GM19025 (cell line): ENCODE data around the gene NEURL1.

ENCODE experiments used
- ATAC-seq: cut with Tn5 transposase; IDR thresholded peaks from one replicate; pipeline ENCODE4 v1.9.1; 2021; ENCODE audit warnings: mild to moderate bottlenecking, low read depth, moderate library complexity; ENCODE audit not compliant: unreplicated experiment

The NEURL1 gene

DNA sequence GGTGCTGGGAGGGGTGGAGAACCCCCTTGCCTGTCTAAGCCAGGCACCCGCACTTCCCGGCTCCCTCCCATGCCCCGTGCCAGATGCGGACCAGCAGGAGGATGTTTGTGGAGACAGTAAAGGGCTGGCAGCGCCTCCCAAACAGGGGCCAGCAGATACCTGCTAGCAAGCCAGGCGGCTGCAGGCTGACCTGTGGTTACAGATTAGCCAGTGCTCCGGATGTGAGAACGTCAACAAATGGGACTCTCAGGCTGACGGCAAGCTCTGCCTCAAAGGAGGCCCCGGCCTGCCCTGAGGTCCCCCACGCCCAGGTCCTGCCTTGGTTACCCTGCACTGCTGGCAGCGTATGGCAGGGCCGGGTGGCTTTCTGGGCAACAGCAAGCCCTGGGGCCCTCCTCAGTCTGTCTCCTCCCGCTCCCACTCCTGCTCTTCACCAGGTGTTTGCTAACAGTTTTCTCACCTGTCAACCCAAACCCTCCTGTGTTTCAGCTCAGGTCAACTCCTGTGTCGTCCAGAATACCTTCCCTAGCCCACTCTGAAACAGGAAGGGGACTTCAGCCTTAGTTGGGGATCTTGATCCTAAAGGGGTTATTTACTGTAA, 85.4 kb downstream of the NEURL1 start:
- no peak for ATAC-seq

DNA sequence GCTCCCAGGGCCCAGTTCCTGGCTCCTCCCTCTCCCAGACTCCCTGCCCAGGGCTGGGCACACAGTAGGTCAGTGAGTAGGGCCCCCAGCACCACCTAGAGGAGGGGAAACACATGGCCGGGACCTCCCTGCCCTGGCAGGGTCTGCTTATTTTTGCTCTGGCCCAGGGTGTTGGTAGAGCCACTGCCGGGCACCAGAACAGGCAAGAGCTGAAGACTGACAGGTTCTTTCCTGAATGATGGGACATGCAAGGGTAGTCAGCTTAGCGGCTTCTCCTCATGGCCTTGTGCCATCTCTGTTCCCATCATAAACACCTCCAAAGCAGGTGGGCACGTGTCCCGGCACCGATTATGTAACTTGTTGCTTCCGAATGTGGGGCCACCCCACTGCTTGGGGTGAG, 86.5 kb downstream of the NEURL1 start:
- no peak for ATAC-seq

DNA sequence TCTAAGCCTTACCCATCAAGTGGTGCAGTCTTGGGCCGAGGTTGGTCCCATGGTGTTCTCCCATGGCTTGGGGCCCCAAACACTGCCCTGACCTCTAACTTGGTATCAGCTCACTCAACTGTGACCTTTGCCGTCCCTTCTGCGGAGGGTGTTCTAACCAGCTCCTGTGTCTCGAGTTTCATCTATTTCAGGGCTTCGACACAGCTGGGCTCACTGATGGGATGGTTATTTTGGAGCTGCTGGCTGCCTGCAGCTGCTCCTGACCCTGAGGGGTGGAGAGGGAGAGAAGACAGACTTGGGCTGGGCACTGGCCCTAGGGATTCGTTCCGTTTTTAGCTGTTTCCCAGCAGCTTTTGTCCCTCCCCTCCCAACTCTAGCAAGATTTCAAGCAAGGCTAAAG, 86.9 kb downstream of the NEURL1 start:
- no peak for ATAC-seq

- no peak for ATAC-seq
These were observed 88.0 kb downstream of the NEURL1 start for GRCh38 chr10:103581499-103581898.

DNA sequence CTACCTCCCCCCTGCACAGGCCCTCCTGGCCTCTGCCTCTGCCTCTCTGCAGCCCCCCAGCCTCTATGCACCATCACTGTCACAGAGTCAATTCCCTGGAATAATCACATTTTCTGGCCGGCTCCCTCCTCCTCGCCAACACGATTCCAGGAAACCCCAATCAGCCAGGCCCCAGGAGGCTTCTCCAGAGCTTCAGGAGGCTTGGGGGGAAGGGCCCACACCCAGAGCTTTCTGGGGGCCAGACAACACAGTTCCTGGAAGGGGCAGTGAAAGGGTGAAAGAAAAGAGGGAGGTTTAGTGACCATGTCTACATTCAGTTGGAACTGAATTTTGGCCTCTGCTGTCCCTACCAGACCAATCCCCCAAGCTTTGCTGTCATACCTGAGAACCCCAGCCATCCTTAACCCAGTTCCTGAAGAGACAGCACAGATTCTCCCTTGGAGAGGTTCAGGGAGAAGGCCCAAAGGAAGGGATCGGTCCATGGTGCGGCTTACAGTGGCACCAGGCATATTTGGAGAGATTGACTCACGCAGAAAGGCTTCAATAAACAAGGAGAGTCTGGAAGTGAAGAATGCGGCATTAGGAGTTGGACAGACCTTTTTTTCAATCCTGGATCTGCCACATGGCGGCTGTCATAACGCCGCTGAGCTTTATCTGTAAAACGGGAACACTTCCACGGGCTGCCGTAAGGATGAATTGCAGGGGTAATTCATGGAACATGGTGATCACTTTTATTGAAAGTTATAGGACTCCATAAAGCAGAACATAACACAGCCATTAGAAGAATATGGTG, 89.0 kb downstream of the NEURL1 start:
- no peak for ATAC-seq

DNA sequence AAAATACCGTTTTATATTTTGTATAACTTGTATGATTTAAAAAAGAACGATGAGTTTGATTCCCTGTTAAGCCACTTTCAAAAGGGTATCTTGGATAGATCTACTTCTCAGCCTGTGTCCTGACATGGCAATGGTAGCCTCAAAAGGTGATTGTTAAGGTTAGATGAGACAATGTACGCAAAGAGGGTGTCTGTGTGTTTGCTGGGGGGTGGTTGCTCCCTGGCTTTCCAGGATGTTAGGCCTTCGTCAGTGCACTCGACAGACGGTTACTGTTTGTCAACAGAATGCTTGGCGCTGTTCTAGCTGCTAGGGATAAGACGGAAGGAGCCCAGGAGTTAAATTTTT, 90.3 kb downstream of the NEURL1 start:
- ATAC-seq: no peak

GRCh38 chr10:103584216-103585010, 90.9 kb downstream of the NEURL1 start:
- no peak for ATAC-seq

DNA sequence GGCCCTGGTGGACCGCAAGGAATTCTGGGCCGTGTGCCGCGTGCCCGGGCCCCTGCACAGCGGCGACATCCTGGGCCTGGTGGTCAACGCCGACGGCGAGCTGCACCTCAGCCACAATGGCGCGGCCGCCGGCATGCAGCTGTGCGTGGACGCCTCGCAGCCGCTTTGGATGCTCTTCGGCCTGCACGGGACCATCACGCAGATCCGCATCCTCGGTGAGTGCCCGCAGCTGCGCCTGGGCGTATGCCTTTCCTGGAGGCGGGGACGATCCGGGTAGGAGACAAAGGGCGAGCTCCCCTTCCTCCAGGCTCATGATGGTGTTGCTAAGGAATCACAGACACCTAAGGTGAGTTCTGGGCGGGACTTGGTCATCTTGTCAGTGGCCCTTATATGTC, 91.5 kb downstream of the NEURL1 start:
- ATAC-seq: no peak

DNA sequence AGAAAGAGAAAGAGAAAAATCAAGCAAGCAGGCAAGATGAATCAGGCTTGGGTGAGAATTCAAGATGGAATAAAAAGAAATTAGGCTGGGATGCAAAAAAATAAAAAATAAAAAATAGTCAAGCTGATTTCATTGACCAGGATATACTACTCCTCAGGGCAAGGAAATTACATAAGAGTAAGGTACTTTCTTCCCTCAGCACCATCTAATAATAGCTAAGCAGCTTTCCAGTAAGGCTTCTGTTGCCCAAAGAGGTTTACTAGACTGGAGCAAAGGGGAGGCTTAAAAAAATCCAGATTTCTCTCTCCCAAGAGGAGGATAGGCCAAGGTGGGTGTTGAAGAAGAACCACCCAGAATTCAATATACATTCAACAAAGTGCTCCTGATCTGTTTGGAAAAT, 93.6 kb downstream of the NEURL1 start:
- ATAC-seq: no peak

GRCh38 chr10:103589074-103589630, 95.6 kb downstream of the NEURL1 start:
- no peak for ATAC-seq

- no peak for ATAC-seq
These were observed 96.6 kb downstream of the NEURL1 start for GRCh38 chr10:103590060-103590459.

- no peak for ATAC-seq
These were observed 97.3 kb downstream of the NEURL1 start for GRCh38 chr10:103590744-103591291.

DNA sequence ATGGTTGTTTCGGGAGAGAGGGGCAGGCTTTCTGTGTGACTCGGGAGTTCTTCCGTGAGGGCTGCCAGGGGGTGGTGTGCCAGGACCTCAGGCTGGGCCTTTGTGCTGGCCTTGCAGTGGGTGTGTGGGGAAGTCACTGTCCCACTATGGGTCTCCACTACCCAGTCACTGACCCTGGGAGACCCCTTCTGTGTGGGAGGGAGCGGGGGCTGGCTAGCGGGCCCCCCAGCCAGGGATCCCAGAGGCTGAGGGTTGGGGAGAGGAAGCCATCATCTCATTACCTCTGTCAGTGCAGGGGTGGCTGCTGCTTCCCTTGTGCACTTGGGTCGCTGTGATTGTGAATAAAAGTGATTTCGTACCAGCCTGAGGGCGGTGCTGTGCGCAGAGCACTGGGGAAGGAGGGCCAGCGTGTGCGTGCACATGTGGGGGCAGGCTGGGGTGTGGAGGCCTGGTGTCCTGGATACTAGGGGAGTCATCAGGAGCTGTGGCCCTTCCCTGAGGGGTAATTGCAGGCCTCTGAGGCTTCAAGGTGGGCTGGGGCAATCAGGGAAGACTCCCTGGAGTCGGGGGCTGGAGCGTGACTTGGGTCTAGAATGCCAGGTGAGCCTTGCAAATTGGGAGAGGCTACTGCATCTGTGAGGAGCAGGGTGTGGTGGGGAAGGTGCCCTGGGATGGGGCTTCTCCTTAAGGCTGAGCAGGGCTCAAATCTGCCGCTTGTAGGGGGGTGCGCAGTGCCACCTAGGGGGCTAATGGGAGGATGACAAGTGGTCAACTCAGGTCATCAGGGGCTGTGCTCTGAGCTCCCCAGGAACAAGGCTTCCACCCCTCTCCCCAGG, 98.9 kb downstream of the NEURL1 start:
- no peak for ATAC-seq

GRCh38 chr10:103593022-103593570, 99.6 kb downstream of the NEURL1 start:
- no peak for ATAC-seq

DNA sequence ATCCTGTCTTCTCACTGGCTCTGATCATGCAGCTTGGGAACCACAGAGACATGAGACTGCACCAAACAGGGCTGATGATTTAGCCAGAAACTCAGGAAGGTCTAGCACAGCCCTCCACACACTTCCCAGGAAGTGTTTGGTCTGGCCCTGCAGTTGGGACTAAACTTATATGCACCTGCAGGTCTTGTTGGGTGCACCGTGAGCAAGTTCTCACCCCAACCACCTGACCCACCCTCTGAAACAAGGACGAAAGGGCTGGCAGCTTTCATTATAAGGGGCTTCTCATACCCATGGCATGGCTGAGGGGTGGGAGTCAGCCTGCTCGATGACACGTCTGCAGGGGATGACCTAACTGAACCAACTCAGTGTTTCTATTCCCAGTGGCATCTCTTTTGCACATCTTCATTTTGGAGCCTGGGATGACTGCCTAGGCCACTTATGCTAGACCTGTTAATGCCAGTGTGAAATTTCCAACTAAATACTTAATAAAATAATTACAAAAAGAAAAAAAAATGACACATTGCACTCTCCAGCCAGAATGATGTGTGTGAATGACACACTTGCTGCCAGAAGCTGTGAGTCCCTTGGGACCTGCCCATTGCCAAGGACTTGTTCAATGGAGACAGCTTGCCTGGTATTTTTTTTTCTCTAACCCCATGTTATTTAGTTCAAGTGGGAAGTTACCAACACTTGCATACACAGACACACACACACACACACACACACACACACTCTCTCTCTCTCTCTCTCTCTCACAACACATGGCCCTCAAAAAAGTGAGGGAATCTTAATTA, 102.6 kb downstream of the NEURL1 start:
- no peak for ATAC-seq

GRCh38 chr10:103597003-103597402, 103.5 kb downstream of the NEURL1 start:
- ATAC-seq: no peak

DNA sequence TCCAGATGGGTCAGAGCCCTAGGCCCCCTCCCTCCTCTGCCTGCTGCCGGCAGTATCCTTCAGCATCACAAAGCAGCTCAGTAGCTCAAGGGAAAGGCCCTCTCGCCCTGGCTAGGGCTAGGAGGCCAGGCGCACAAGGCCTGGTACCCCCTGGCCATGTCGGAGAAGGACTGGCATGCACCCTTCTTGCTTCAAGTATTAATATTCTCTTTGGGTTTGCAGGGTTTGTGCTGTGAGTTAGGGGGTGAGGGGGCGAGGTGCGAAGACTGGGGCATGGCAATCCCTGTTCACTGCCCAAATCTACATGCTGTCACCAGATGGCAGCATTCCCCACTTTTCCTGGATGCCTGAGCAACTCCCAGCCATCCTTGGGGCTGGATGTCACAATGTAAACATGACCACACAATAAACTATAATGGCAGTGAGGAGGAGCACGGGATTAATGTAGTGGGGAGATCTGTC, 105.2 kb downstream of the NEURL1 start:
- no peak for ATAC-seq

GRCh38 chr10:103599211-103599610, 105.7 kb downstream of the NEURL1 start:
- no peak for ATAC-seq

DNA sequence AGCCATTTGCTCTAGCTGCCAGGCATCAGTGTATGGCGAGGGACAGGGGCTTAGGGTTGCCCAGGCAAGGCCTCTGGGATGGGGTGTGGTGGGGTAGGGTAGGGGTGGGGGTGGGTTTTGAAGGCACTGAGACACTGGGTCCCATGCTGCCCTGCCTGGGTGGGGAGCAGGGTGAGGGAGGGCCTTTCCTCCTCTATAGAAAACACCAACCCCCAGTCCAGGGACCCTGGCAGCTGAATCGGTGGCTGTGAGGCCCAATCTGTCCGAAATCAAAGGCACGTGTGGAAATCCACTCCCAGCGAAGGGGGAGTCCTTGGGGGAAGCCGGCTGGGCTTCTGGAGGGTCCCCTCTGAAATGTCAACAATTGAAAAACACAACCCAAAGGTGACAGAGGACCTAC, 106.4 kb downstream of the NEURL1 start:
- no peak for ATAC-seq
